Non-pigmented ciliary epithelial cell (primary cell): Measurements from ENCODE around the gene GNG7.
"Not testable (repeated sequence)": the region's sequence is repeated elsewhere in the genome, so short reads cannot be mapped to it uniquely, and the experiment has no call there.

Experiments used
- DNase-seq: peaks from one replicate; pipeline ENCODE4 v3.0.0-alpha.2; 2010; ENCODE audit warnings: low read depth

The GNG7 gene

GRCh38 chr19:2619076-2619475 lies 83.4 kb downstream of the GNG7 start:
- no peak for DNase-seq

- no peak for DNase-seq
Measured at GRCh38 chr19:2618611-2619010, 83.9 kb downstream of the GNG7 start.

- no peak for DNase-seq
Measured at GRCh38 chr19:2617393-2618165, 84.9 kb downstream of the GNG7 start.

GRCh38 chr19:2616741-2617392 lies 85.6 kb downstream of the GNG7 start:
- DNase-seq, result no peak

GRCh38 chr19:2615782-2616181 lies 86.7 kb downstream of the GNG7 start:
- no peak for DNase-seq

GRCh38 chr19:2613507-2614295 lies 88.8 kb downstream of the GNG7 start:
- DNase-seq, result no peak

- no peak for DNase-seq
Measured at GRCh38 chr19:2612619-2613249, 89.8 kb downstream of the GNG7 start.

GRCh38 chr19:2611483-2612464 lies 90.7 kb downstream of the GNG7 start:
- DNase-seq, result no peak

GRCh38 chr19:2610637-2611482 lies 91.6 kb downstream of the GNG7 start:
- peak; percentile 78 for DNase-seq

GRCh38 chr19:2609389-2610116 lies 92.9 kb downstream of the GNG7 start:
- DNase-seq, result no peak

GRCh38 chr19:2609034-2609388 lies 93.5 kb downstream of the GNG7 start:
- DNase-seq, result not testable (repeated sequence)

- DNase-seq, result no peak
Measured at GRCh38 chr19:2608602-2608922, 93.9 kb downstream of the GNG7 start.

GRCh38 chr19:2607712-2608601 lies 94.5 kb downstream of the GNG7 start:
- no peak for DNase-seq

- not testable (repeated sequence) for DNase-seq
Measured at GRCh38 chr19:2606774-2607173, 95.7 kb downstream of the GNG7 start.

- not testable (repeated sequence) for DNase-seq
Measured at GRCh38 chr19:2605889-2606288, 96.6 kb downstream of the GNG7 start.

GRCh38 chr19:2604747-2605329 lies 97.7 kb downstream of the GNG7 start:
- no peak for DNase-seq

- DNase-seq, result no peak
Measured at GRCh38 chr19:2603334-2603733, 99.2 kb downstream of the GNG7 start.
